ENCODE results near the gene DCX. TPM values are rescaled to one million over a fixed set of nuclear protein-coding genes. Genes with fewer than 3 reads are reported as not detected.

Gene DCX
- total RNA-seq, 1 experiment from 2014 or later: not detected

GRCh38 chrX:111288841-111289240 is 123.2 kb downstream of the DCX start:
- POLR2A ChIA-PET: no interaction called here
- CTCF ChIA-PET: no interaction called here
- ATAC-seq (no peak), DNase-seq (ENCODE audit: low read depth, low spot score) (no peak)
- Histone ChIP-seq H3K9me3 (ENCODE audit: control insufficient read depth in 1 of 2, insufficient read depth in 1 of 2, low read depth in 1 of 2, low read length in 2 of 2) (no peaks in the 10 kb centered on the region), H3K36me3 (ENCODE audit: control insufficient read depth in 1 of 2, insufficient read depth in 2 of 2, low read length in 2 of 2) (no peaks in the 10 kb centered on the region), H2AFZ (ENCODE audit: low read depth, low read length, poor library complexity, severe bottlenecking) (no peak overlapping the region), H4K20me1 (ENCODE audit: insufficient read depth) (no peaks in the 10 kb centered on the region), H3K27ac (ENCODE audit: low read depth, low read length) (no peak overlapping the region), H3K9ac (ENCODE audit: low read length) (no peak overlapping the region), H3K79me2 (ENCODE audit: insufficient read depth, low read length) (no peaks in the 10 kb centered on the region), H3K9me2 (ENCODE audit: insufficient read depth) (no peaks in the 10 kb centered on the region), H3K27me3 (ENCODE audit: insufficient read depth, low read length) (peaks cover 2% of the 10 kb centered on the region; the same call in 1 of the 2 replicates), H3K4me1 (ENCODE audit: control insufficient read depth in 1 of 2, insufficient read depth in 2 of 2, low read length in 2 of 2) (no peaks in the 10 kb centered on the region), H3K4me2 (ENCODE audit: low read length) (no peak overlapping the region), H3K4me3 (replicated peaks in 1 of 2; ENCODE audit: low read depth in 1 of 2, low read length in 2 of 2) (no peak overlapping the region)
- intact Hi-C loops (cut with micrococcal nuclease): no loop called here
- RAD21 ChIA-PET (ENCODE audit: low non-redundant PET in 1 of 2, low total read pairs in 2 of 2, uncharacterized antibody in 2 of 2, unreplicated experiment in 2 of 2): no interaction called here
- no TSS peak for BruUV-seq (replicated peaks)
- TF ChIP-seq ZNF274 (IDR thresholded peaks at IDR 0.05; ENCODE audit: low read depth, low read length) (no peak), ELF1 (IDR thresholded peaks at IDR 0.05; ENCODE audit: borderline replicate concordance, low read depth) (no peak), SIN3A (IDR thresholded peaks at IDR 0.05; ENCODE audit: low read depth) (no peak), CBX3 (IDR thresholded peaks at IDR 0.05; ENCODE audit: low read depth) (no peak), JUND (IDR thresholded peaks at IDR 0.05) (no peak), SRF (IDR thresholded peaks at IDR 0.05; ENCODE audit: low read depth) (no peak), MAX (IDR thresholded peaks at IDR 0.05) (no peak), YY1 (IDR thresholded peaks at IDR 0.05; ENCODE audit: extremely low read depth, insufficient replicate concordance, low read depth, low read length) (no peak), POLR2A (IDR thresholded peaks at IDR 0.05; ENCODE audit: borderline replicate concordance, extremely low read depth, insufficient read depth, insufficient read length) (no peak), REST (IDR thresholded peaks at IDR 0.05; ENCODE audit: low read depth) (no peak), ZFX (IDR thresholded peaks at IDR 0.05) (no peak), SP1 (IDR thresholded peaks at IDR 0.05; ENCODE audit: low read depth) (no peak), CEBPB (IDR thresholded peaks at IDR 0.05; ENCODE audit: low read depth) (no peak), CTCF (IDR thresholded peaks at IDR 0.05 in 2 of 3, conservative IDR thresholded peaks at IDR 0.05 in 1 of 3; ENCODE audit: borderline replicate concordance in 1 of 3, insufficient read depth in 1 of 3, low read depth in 2 of 3, low read length in 2 of 3) (no peak), ZBTB33 (IDR thresholded peaks at IDR 0.05; ENCODE audit: extremely low read depth, insufficient replicate concordance, low read length) (no peak), EZH2phosphoT487 (IDR thresholded peaks at IDR 0.05; ENCODE audit: borderline replicate concordance) (no peak), POLR2AphosphoS5 (IDR thresholded peaks at IDR 0.05; ENCODE audit: low read depth, low read length) (no peak), FOSL1 (IDR thresholded peaks at IDR 0.05; ENCODE audit: low read depth) (no peak), ATF3 (IDR thresholded peaks at IDR 0.05) (no peak), RAD21 (IDR thresholded peaks at IDR 0.05; ENCODE audit: low read depth) (no peak)

All from HCT116 (cell line).